MM.1S (cell line): ENCODE results near the gene C2orf15.

Experiments
- DNase-seq: peaks from one replicate; pipeline ENCODE4 v3.0.0-alpha.2; 2015
- H2AFZ ChIP-seq: fragments of 300-600 bp; sonication (generic); 2 replicates; pipeline ENCODE4 v1.6.0; 2016; ENCODE audit warnings: antibody characterized with exemption, low read length
- H3F3A ChIP-seq: fragments of 300-600 bp; sonication (generic); 2 replicates; pipeline ENCODE4 v1.6.1; 2016; ENCODE audit warnings: mild to moderate bottlenecking, antibody characterized with exemption, low read length, moderate library complexity, mixed read lengths; ENCODE audit not compliant: insufficient read depth
- H3K27ac ChIP-seq: fragments of 300-600 bp; sonication (generic); 2 replicates; pipeline ENCODE4 v1.5.1; 2016; ENCODE audit warnings: mild to moderate bottlenecking, low read length
- H3K27me3 ChIP-seq: fragments of 300-600 bp; sonication (generic); replicated peaks from 2 replicates; pipeline ENCODE4 v1.6.0; 2016; ENCODE audit warnings: low read length; ENCODE audit not compliant: insufficient read depth
- H3K36me3 ChIP-seq: fragments of 300-600 bp; sonication (generic); replicated peaks from 2 replicates; pipeline ENCODE4 v1.6.1; 2016; ENCODE audit warnings: mild to moderate bottlenecking, low read length, mixed read lengths; ENCODE audit not compliant: insufficient read depth
- H3K4me1 ChIP-seq: fragments of 300-600 bp; sonication (generic); 2 replicates; pipeline ENCODE4 v1.6.1; 2016; ENCODE audit warnings: low read length, mixed read lengths
- H3K4me2 ChIP-seq: fragments of 300-600 bp; sonication (generic); 2 replicates; pipeline ENCODE4 v1.6.0; 2016; ENCODE audit warnings: low read depth, low read length
- H3K4me3 ChIP-seq: fragments of 300-600 bp; sonication (generic); 2 replicates; pipeline ENCODE4 v1.5.1; 2016; ENCODE audit warnings: low read length, mixed read lengths
- H3K79me2 ChIP-seq: fragments of 300-600 bp; sonication (generic); 2 replicates; pipeline ENCODE4 v1.6.1; 2016; ENCODE audit warnings: mixed run types, low read length, mixed read lengths
- H3K9ac ChIP-seq: fragments of 300-600 bp; sonication (generic); 2 replicates; pipeline ENCODE4 v1.6.1; 2016; ENCODE audit warnings: low read length, mixed read lengths
- H3K9me2 ChIP-seq: fragments of 300-600 bp; sonication (generic); replicated peaks from 2 replicates; pipeline ENCODE4 v1.6.1; 2016; ENCODE audit warnings: mild to moderate bottlenecking, low read length, mixed read lengths; ENCODE audit not compliant: insufficient read depth
- H3K9me3 ChIP-seq: fragments of 300-600 bp; sonication (generic); replicated peaks from 2 replicates; pipeline ENCODE4 v1.6.1; 2016; ENCODE audit warnings: mild to moderate bottlenecking, low read length, mixed read lengths; ENCODE audit not compliant: insufficient read depth
- H4K20me1 ChIP-seq: fragments of 300-600 bp; sonication (generic); 2 replicates; pipeline ENCODE4 v1.6.1; 2016; ENCODE audit warnings: mild to moderate bottlenecking, low read length, moderate library complexity, mixed read lengths; ENCODE audit not compliant: insufficient read depth
- CTCF ChIP-seq: fragments of 300-600 bp; sonication (generic); IDR thresholded peaks from 2 replicates; pipeline ENCODE4 v1.5.1; 2016; ENCODE audit warnings: antibody characterized with exemption, low read length, mixed read lengths
- EZH2 ChIP-seq: fragments of 300-600 bp; sonication (generic); optimal IDR thresholded peaks from 2 replicates; pipeline ENCODE3; 2017; ENCODE audit warnings: low read depth, mild to moderate bottlenecking, antibody characterized with exemption, low read length, mixed read lengths
- EZH2phosphoT487 ChIP-seq: fragments of 300-600 bp; sonication (generic); IDR thresholded peaks from 2 replicates; pipeline ENCODE4 v1.6.1; 2018; ENCODE audit warnings: antibody characterized with exemption, low read length

Gene C2orf15

GRCh38 chr2:99156891-99157290, 15.4 kb downstream of the C2orf15 start:
- Histone ChIP-seq H3K4me1 (peaks cover 14% of the 10 kb centered on the region), H3K4me2 (no peak overlapping the region), H4K20me1 (no peaks in the 10 kb centered on the region), H2AFZ (no peak overlapping the region), H3K79me2 (peaks cover 20% of the 10 kb centered on the region; the same call in 1 of the 2 replicates), H3K9me2 (no peaks in the 10 kb centered on the region), H3K4me3 (no peak overlapping the region), H3K27me3 (no peaks in the 10 kb centered on the region), H3K9ac (no peak overlapping the region), H3K36me3 (no peaks in the 10 kb centered on the region), H3K9me3 (no peaks in the 10 kb centered on the region), H3K27ac (no peak overlapping the region), H3F3A (peaks cover 5% of the 10 kb centered on the region; the same call in 1 of the 2 replicates)
- TF ChIP-seq EZH2 (no peak), CTCF (no peak), EZH2phosphoT487 (no peak)
- no peak for DNase-seq

- Histone ChIP-seq H4K20me1 (no peaks in the 10 kb centered on the region), H3K79me2 (peaks cover 19% of the 10 kb centered on the region; the same call in 1 of the 2 replicates), H3K9me3 (no peaks in the 10 kb centered on the region), H3K27me3 (no peaks in the 10 kb centered on the region), H3K36me3 (no peaks in the 10 kb centered on the region), H3K4me1 (peaks cover 10% of the 10 kb centered on the region), H3K4me2 (no peak overlapping the region), H3K4me3 (no peak overlapping the region), H3K9me2 (no peaks in the 10 kb centered on the region), H3F3A (peaks cover 5% of the 10 kb centered on the region; the same call in 1 of the 2 replicates), H2AFZ (no peak overlapping the region), H3K27ac (no peak overlapping the region), H3K9ac (no peak overlapping the region)
- no peak for DNase-seq
- TF ChIP-seq EZH2phosphoT487 (no peak), CTCF (peak; percentile 10; the same call in 1 of the 2 replicates), EZH2 (no peak)
Observed at GRCh38 chr2:99158599-99158998, 17.1 kb downstream of the C2orf15 start.

GRCh38 chr2:99159594-99159993, 18.1 kb downstream of the C2orf15 start:
- DNase-seq: no peak
- Histone ChIP-seq H3K9me2 (no peaks in the 10 kb centered on the region), H3K9me3 (no peaks in the 10 kb centered on the region), H3K4me3 (no peak overlapping the region), H3F3A (peaks cover 4% of the 10 kb centered on the region; the same call in 1 of the 2 replicates), H2AFZ (no peak overlapping the region), H3K4me1 (peaks cover 3% of the 10 kb centered on the region; the same call in 1 of the 2 replicates), H4K20me1 (no peaks in the 10 kb centered on the region), H3K9ac (no peak overlapping the region), H3K27ac (no peak overlapping the region), H3K4me2 (no peak overlapping the region), H3K27me3 (no peaks in the 10 kb centered on the region), H3K79me2 (peaks cover 9% of the 10 kb centered on the region; the same call in 1 of the 2 replicates), H3K36me3 (no peaks in the 10 kb centered on the region)
- TF ChIP-seq EZH2phosphoT487 (no peak), EZH2 (no peak), CTCF (no peak)
